Astrocyte (in vitro differentiated cells and primary cell): ENCODE results near the gene CFAP52. TPM values are rescaled to one million over a fixed set of nuclear protein-coding genes. Genes with fewer than 3 reads are reported as not detected.
A peak's percentile ranks its signal among the peaks of the same experiment; 100 is the strongest.

Experiments used
- DNase-seq: peaks from one replicate; pipeline ENCODE4 v3.0.0-alpha.2; 2010; ENCODE audit warnings: low read depth
- FAIRE-seq: peaks from 2 replicates; lab custom pipeline; 2011; peaks lifted over from hg19 to GRCh38; lab: Jason Lieb, UNC
- H2AFZ ChIP-seq: 2 replicates; pipeline ENCODE4 v1.6.0; 2012; ENCODE audit warnings: low read depth, low read length, inconsistent platforms
- H3K27ac ChIP-seq: 2 replicates; pipeline ENCODE4 v1.5.1; 2011; ENCODE audit warnings: low read depth, low read length, inconsistent platforms
- H3K27me3 ChIP-seq: 2 replicates; pipeline ENCODE4 v1.6.0; 2011; ENCODE audit warnings: low read length, inconsistent platforms; ENCODE audit not compliant: insufficient read depth
- H3K36me3 ChIP-seq: 2 replicates; pipeline ENCODE4 v1.5.1; 2011; ENCODE audit warnings: low read length, inconsistent platforms; ENCODE audit not compliant: insufficient read depth
- H3K4me1 ChIP-seq: 2 replicates; pipeline ENCODE4 v1.5.1; 2011; ENCODE audit warnings: low read length, inconsistent platforms; ENCODE audit not compliant: insufficient read depth
- H3K4me2 ChIP-seq: 2 replicates; pipeline ENCODE4 v1.6.0; 2012; ENCODE audit warnings: low read length, inconsistent platforms
- H3K4me3 ChIP-seq: 2 replicates; pipeline ENCODE4 v1.5.1; 2011; ENCODE audit warnings: low read depth, mild to moderate bottlenecking, low read length, inconsistent platforms; ENCODE audit not compliant: insufficient read depth
- H3K79me2 ChIP-seq: 2 replicates; pipeline ENCODE4 v1.6.0; 2012; ENCODE audit warnings: mild to moderate bottlenecking, low read length, inconsistent platforms; ENCODE audit not compliant: insufficient read depth
- H3K9ac ChIP-seq: 2 replicates; pipeline ENCODE4 v1.6.0; 2012; ENCODE audit warnings: mild to moderate bottlenecking, low read length, inconsistent platforms
- H3K9me3 ChIP-seq: 2 replicates; pipeline ENCODE4 v1.5.1; 2012; ENCODE audit warnings: low read depth, mild to moderate bottlenecking, low read length, inconsistent platforms; ENCODE audit not compliant: insufficient read depth
- H4K20me1 ChIP-seq: 2 replicates; pipeline ENCODE4 v1.6.0; 2012; ENCODE audit warnings: low read length, inconsistent platforms; ENCODE audit not compliant: insufficient read depth
- H3K27ac Mint-ChIP-seq: one replicate; pipeline ENCODE4 v1.8.0; 2021; ENCODE audit warnings: mild to moderate bottlenecking, mixed read lengths; ENCODE audit not compliant: unreplicated experiment
- H3K27me3 Mint-ChIP-seq: one replicate; pipeline ENCODE4 v1.8.0; 2021; ENCODE audit warnings: low read depth, mixed read lengths; ENCODE audit not compliant: unreplicated experiment
- H3K36me3 Mint-ChIP-seq: one replicate; pipeline ENCODE4 v1.8.0; 2021; ENCODE audit warnings: low read depth, mixed read lengths; ENCODE audit not compliant: unreplicated experiment
- H3K4me1 Mint-ChIP-seq: one replicate; pipeline ENCODE4 v1.8.0; 2021; ENCODE audit warnings: low read depth, mixed read lengths; ENCODE audit not compliant: unreplicated experiment
- H3K4me3 Mint-ChIP-seq: one replicate; pipeline ENCODE4 v1.8.0; 2021; ENCODE audit warnings: mild to moderate bottlenecking, moderate library complexity, mixed read lengths; ENCODE audit not compliant: unreplicated experiment
- H3K9me3 Mint-ChIP-seq: one replicate; pipeline ENCODE4 v1.8.0; 2021; ENCODE audit warnings: mild to moderate bottlenecking, mixed read lengths; ENCODE audit not compliant: unreplicated experiment
- CTCF ChIP-seq: IDR thresholded peaks from 2 replicates; pipeline ENCODE4 v1.5.1; 2011; ENCODE audit warnings: low read depth, mild to moderate bottlenecking, inconsistent platforms, low read length, moderate library complexity; ENCODE audit not compliant: insufficient read depth
- EZH2 ChIP-seq: IDR thresholded peaks from 2 replicates; pipeline ENCODE4 v1.6.1; 2012; ENCODE audit warnings: mild to moderate bottlenecking, low read length, inconsistent platforms; ENCODE audit not compliant: insufficient read depth
- total RNA-seq: library from RNA; stranded (reverse); gene quantifications from 2 replicates; pipeline ENCODE4 v1.2.1, GENCODE V29; 2021

Gene CFAP52
- total RNA-seq, 1 donor from 2014 or later = not detected

GRCh38 chr17:9575381-9576101 lies 901 bp upstream of the CFAP52 start, which contains the start of gene STX8:
Gene STX8, minus strand, starts transcription at chr17:9575820. Its CDS starts 12 bp downstream, at chr17:9575808.
- H3K27ac Mint-ChIP-seq = peak within 1 kb of the TSS; percentile 41
- peak within 1 kb of the TSS; percentile 25 for H3K27ac ChIP-seq
- no peak for FAIRE-seq

GRCh38 chr17:9577373-9577709 lies 899 bp downstream of the CFAP52 start:
- H3K27ac Mint-ChIP-seq = peak overlapping the region; percentile 22
- H3K36me3 ChIP-seq = no peaks in the 10 kb centered on the region
- H3K27me3 ChIP-seq = no peaks in the 10 kb centered on the region
- no peaks in the 10 kb centered on the region for H3K36me3 Mint-ChIP-seq
- H3K27ac ChIP-seq = no peak overlapping the region
- H3K4me3 ChIP-seq = no peak overlapping the region
- TF ChIP-seq CTCF (no peak), EZH2 (no peak)
- no peak for FAIRE-seq
- peaks cover 9% of the 10 kb centered on the region for H3K4me1 ChIP-seq
- DNase-seq = no peak
- no peaks in the 10 kb centered on the region for H4K20me1 ChIP-seq
- H2AFZ ChIP-seq = peak overlapping the region; percentile 83
- H3K9ac ChIP-seq = peak overlapping the region; percentile 88
- H3K9me3 Mint-ChIP-seq = no peaks in the 10 kb centered on the region
- no peaks in the 10 kb centered on the region for H3K9me3 ChIP-seq
- peaks cover 4% of the 10 kb centered on the region for H3K4me1 Mint-ChIP-seq
- H3K79me2 ChIP-seq = peaks cover 18% of the 10 kb centered on the region
- peak overlapping the region; percentile 95 for H3K4me2 ChIP-seq
- H3K4me3 Mint-ChIP-seq = peak overlapping the region; percentile 97
- no peaks in the 10 kb centered on the region for H3K27me3 Mint-ChIP-seq

More at GRCh38 chr17:9575381-9576101, 901 bp upstream of the CFAP52 start, which contains the start of gene STX8:
- no peaks in the 10 kb centered on the region for H3K36me3 ChIP-seq
- peak; percentile 84 for DNase-seq
- no peaks in the 10 kb centered on the region for H3K27me3 Mint-ChIP-seq
- H3K79me2 ChIP-seq = peaks cover 20% of the 10 kb centered on the region
- H2AFZ ChIP-seq = peak within 1 kb of the TSS; percentile 91
- peak within 1 kb of the TSS; percentile 95 for H3K4me2 ChIP-seq
- H4K20me1 ChIP-seq = peaks cover 5% of the 10 kb centered on the region
- H3K9me3 ChIP-seq = no peaks in the 10 kb centered on the region
- H3K9me3 Mint-ChIP-seq = no peaks in the 10 kb centered on the region
- TF ChIP-seq EZH2 (no peak), CTCF (no peak)
- H3K9ac ChIP-seq = peak within 1 kb of the TSS; percentile 88
- H3K4me3 Mint-ChIP-seq = peak within 1 kb of the TSS; percentile 97
- no peaks in the 10 kb centered on the region for H3K36me3 Mint-ChIP-seq
- H3K27me3 ChIP-seq = no peaks in the 10 kb centered on the region
- peaks cover 4% of the 10 kb centered on the region for H3K4me1 Mint-ChIP-seq
- H3K4me3 ChIP-seq = peak within 1 kb of the TSS; percentile 94
- peaks cover 9% of the 10 kb centered on the region for H3K4me1 ChIP-seq
